ENCODE data around the gene ZBTB18. TPM values are rescaled to one million over a fixed set of nuclear protein-coding genes. Genes with fewer than 3 reads are reported as not detected.
A peak's percentile ranks its signal among the peaks of the same experiment; 100 is the strongest.

Gene ZBTB18
- total RNA-seq, 4 donors from 2014 or later: 3.8 to 8.8 (median 6.7) TPM

DNA sequence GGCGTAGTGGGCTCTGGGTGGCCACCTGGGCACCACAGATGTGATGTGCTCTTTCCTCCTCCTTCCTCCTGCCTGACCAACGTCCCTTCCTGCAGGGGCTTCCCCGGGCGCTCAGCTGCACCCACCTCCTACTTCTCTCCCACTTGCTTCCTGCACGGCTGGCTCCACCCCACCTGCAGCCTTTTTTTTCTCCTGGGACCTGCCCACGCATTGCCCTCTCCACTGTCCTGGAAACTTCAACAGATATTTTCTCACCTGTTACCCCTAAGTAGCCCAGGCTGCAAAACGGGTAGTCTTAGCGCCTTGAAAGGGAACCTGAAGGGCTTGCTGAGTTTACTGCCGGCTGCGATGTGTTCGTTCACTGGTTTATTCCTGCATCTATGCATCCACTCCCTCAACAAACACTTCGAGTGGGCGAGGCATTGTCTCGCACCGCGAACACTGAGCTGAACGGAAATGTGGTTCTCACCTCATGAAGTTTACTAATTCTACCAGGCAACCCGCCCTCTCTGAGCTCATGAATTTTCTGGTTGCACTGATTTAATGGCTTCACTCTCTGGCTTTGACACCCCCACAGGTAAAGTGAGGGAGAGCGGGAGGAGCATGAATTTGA lies 23.6 kb downstream of the ZBTB18 start:
- Histone ChIP-seq H3K9me3 (no peaks in the 10 kb centered on the region), H3K27ac (no peak overlapping the region), H3K4me1 (peaks cover 0 to 13% (median 0%) of the 10 kb centered on the region in 3 donors), H3K27me3 (peaks cover 0 to 25% (median 0%) of the 10 kb centered on the region in 4 donors), H3K4me3 (peak overlapping the region in 1 of 4 donors; percentile 9), H3K36me3 (no peaks in the 10 kb centered on the region)
- no peak for DNase-seq
- intact Hi-C loops (cut with DNase I): no loop called here
- no peak for TF ChIP-seq POLR2A (IDR thresholded peaks at IDR 0.05)
- TF ChIP-seq, protein P1, sequence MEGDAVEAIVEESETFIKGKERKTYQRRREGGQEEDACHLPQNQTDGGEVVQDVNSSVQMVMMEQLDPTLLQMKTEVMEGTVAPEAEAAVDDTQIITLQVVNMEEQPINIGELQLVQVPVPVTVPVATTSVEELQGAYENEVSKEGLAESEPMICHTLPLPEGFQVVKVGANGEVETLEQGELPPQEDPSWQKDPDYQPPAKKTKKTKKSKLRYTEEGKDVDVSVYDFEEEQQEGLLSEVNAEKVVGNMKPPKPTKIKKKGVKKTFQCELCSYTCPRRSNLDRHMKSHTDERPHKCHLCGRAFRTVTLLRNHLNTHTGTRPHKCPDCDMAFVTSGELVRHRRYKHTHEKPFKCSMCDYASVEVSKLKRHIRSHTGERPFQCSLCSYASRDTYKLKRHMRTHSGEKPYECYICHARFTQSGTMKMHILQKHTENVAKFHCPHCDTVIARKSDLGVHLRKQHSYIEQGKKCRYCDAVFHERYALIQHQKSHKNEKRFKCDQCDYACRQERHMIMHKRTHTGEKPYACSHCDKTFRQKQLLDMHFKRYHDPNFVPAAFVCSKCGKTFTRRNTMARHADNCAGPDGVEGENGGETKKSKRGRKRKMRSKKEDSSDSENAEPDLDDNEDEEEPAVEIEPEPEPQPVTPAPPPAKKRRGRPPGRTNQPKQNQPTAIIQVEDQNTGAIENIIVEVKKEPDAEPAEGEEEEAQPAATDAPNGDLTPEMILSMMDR (IDR thresholded peaks at IDR 0.05): no peak
- WGBS, 2 donors: 36% methylated on average over 19 of the region's 19 CpGs

- Histone ChIP-seq H3K4me3 (peak overlapping the region in 1 of 4 donors; percentile 9), H3K9me3 (no peaks in the 10 kb centered on the region), H3K27me3 (peaks cover 0 to 25% (median 0%) of the 10 kb centered on the region in 4 donors), H3K4me1 (peaks cover 0 to 13% (median 0%) of the 10 kb centered on the region in 3 donors), H3K36me3 (no peaks in the 10 kb centered on the region), H3K27ac (no peak overlapping the region)
- TF ChIP-seq, protein P1 (IDR thresholded peaks at IDR 0.05): no peak
- no peak for TF ChIP-seq POLR2A (IDR thresholded peaks at IDR 0.05)
- 34 to 45% methylated on average over 7 to 8 of the region's 8 CpGs for WGBS, 2 donors
- no peak for DNase-seq
- intact Hi-C loops (cut with DNase I): no loop called here
Measured at GRCh38 chr1:244075247-244075722, 24.2 kb downstream of the ZBTB18 start.

GRCh38 chr1:244076740-244077139 lies 25.7 kb downstream of the ZBTB18 start:
- intact Hi-C loops (cut with DNase I): no loop called here
- peaks cover 0 to 29% (median 0%) of the 10 kb centered on the region in 4 donors for H3K27me3 ChIP-seq
- no peak for TF ChIP-seq POLR2A (IDR thresholded peaks at IDR 0.05)
- TF ChIP-seq, protein P1 (IDR thresholded peaks at IDR 0.05): no peak
- H3K36me3 ChIP-seq: no peaks in the 10 kb centered on the region
- peaks cover 0 to 13% (median 0%) of the 10 kb centered on the region in 3 donors for H3K4me1 ChIP-seq
- H3K4me3 ChIP-seq: no peak overlapping the region
- no peak overlapping the region for H3K27ac ChIP-seq
- WGBS, 2 donors: 92 to 95% methylated on average over 5 to 7 of the region's 8 CpGs
- DNase-seq: no peak
- no peaks in the 10 kb centered on the region for H3K9me3 ChIP-seq

DNA sequence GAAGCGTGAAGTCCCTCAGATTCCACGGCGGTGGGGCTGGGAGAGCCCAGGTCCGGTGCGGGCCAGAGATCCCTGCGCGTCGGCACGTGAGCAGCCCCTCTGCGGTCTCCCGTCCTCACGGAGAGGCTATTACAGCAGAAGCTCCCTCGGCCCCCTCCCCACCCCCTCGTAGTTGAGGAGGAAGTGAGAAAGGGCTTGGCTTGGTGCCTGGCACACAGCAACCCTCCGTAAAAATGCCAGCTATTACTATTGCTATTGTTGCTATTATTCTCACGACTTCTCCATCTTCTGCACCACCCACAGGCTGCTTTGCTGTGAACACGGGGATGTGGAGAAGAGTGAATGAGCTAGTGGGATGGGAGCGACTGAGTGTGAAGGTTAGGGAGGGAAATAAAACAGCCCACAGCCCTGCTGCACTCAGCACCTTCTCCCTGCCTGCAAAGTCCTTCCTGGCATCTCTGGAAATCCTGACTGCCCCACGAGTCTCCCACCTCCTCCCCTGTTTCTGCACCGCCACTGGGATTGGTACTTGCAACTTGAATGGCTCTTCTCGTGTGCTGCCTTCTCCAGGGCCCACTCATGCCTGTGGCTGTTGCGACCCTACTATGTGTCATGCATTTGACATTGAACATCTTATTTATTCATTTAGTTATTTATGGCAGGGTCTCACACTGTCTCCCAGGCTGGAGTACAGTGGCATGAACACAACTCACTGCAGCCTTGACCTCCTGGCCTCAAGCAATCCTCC lies 26.6 kb downstream of the ZBTB18 start:
- no peaks in the 10 kb centered on the region for H3K36me3 ChIP-seq
- WGBS, 2 donors: 70 to 73% methylated on average over 11 to 18 of the region's 22 CpGs
- peaks cover 0 to 38% (median 0%) of the 10 kb centered on the region in 4 donors for H3K27me3 ChIP-seq
- peaks cover 0 to 13% (median 0%) of the 10 kb centered on the region in 3 donors for H3K4me1 ChIP-seq
- intact Hi-C loops (cut with DNase I): no loop called here
- no peak overlapping the region for H3K27ac ChIP-seq
- DNase-seq: no peak
- TF ChIP-seq, protein P1 (IDR thresholded peaks at IDR 0.05): no peak
- TF ChIP-seq POLR2A (IDR thresholded peaks at IDR 0.05): no peak
- no peak overlapping the region for H3K4me3 ChIP-seq
- no peaks in the 10 kb centered on the region for H3K9me3 ChIP-seq

DNA sequence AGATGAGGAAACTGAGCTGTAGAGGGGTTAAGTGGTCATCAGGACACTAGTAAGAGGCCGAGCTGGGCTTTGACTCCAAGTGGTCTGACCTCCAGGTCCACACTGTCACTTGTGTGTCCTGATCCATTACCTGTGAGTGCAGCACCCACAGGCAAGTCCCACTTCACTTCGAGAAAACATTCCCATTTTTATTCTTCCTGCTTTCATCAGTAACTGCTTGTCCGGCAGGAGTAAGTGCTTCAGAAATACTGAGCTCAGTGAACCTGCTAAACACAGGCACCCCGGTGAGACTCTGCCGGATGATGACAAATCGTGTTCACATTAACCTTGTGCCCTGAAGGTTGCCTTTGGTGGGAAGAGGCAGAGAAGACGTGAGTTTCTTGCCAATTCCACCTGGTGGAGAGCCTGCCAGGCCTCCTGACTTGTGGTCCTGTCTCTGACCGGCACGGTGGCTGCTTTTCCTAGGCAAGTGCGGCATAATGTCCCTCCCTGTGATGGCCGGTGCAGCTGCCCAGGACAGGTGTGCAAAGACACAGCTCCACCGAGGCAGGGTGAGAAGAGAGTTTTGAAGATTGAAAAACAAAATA lies 29.4 kb downstream of the ZBTB18 start:
- 55 to 59% methylated on average over 7 to 12 of the region's 12 CpGs for WGBS, 2 donors
- Histone ChIP-seq H3K4me1 (peaks cover 0 to 1% (median 0%) of the 10 kb centered on the region in 3 donors), H3K27ac (no peak overlapping the region), H3K9me3 (no peaks in the 10 kb centered on the region), H3K36me3 (no peaks in the 10 kb centered on the region), H3K4me3 (no peak overlapping the region), H3K27me3 (peaks cover 0 to 33% (median 0%) of the 10 kb centered on the region in 4 donors)
- TF ChIP-seq, protein P1 (IDR thresholded peaks at IDR 0.05): no peak
- no peak for TF ChIP-seq POLR2A (IDR thresholded peaks at IDR 0.05)
- intact Hi-C loops (cut with DNase I): no loop called here
- no peak for DNase-seq
